Esophagus muscularis mucosa (tissue), 4 donors: ENCODE results near the gene IFIH1. TPM values are rescaled to one million over a fixed set of nuclear protein-coding genes. Genes with fewer than 3 reads are reported as not detected.

Experiments used
- DNase-seq: peaks from one replicate; pipeline ENCODE4 v3.0.0-alpha.2; 2017; ENCODE audit errors: extremely low spot score
- H3K27ac ChIP-seq, 4 donors: fragments of 200-600 bp; sonication (generic); replicated peaks in 1 of 4; 1 replicate in 3 of 4; 2 replicates in 1 of 4; pipeline ENCODE4 v1.5.1; 2016 to 2019; ENCODE audit warnings: mild to moderate bottlenecking in 1 of 4
- H3K27me3 ChIP-seq, 4 donors: fragments of 200-600 bp; sonication (generic); one replicate each; pipeline versions ENCODE4 v1.5.1 to v1.6.0; 2016 to 2019
- H3K36me3 ChIP-seq, 4 donors: fragments of 200-600 bp; sonication (generic); one replicate each; pipeline ENCODE4 v1.5.1; 2016 to 2019
- H3K4me1 ChIP-seq, 4 donors: fragments of 200-600 bp; sonication (generic); one replicate each; pipeline ENCODE4 v1.5.1; 2016 to 2019
- H3K4me3 ChIP-seq, 4 donors: fragments of 200-600 bp; sonication (generic); 1 replicate in 2 of 4; 2 replicates in 2 of 4; pipeline ENCODE4 v1.5.1; 2016 to 2019; ENCODE audit warnings: mild to moderate bottlenecking in 4 of 4, moderate library complexity in 1 of 4
- H3K9me3 ChIP-seq, 4 donors: fragments of 200-600 bp; sonication (generic); 1 replicate in 3 of 4; 2 replicates in 1 of 4; pipeline ENCODE4 v1.5.1; 2016 to 2019
- CTCF ChIP-seq, 3 experiments: fragments of 200-600 bp in 2 of 3; fragments of 450-650 bp in 1 of 3; sonication (generic) in 2 of 3; IDR thresholded peaks; one replicate each; pipeline ENCODE4 v1.5.1; 2017 to 2019; ENCODE audit warnings: antibody characterized with exemption in 3 of 3, mild to moderate bottlenecking in 2 of 3, moderate library complexity in 1 of 3
- EP300 ChIP-seq: sonication (generic); formaldehyde crosslinking; IDR thresholded peaks from one replicate; pipeline ENCODE4 v1.6.1; 2017; ENCODE audit warnings: antibody characterized with exemption
- POLR2A ChIP-seq: fragments of 450-650 bp; IDR thresholded peaks from one replicate; pipeline ENCODE4 v1.6.1; 2017; ENCODE audit warnings: antibody characterized with exemption, moderate library complexity, mild to moderate bottlenecking, low read depth
- POLR2AphosphoS5 ChIP-seq, 2 donors: sonication (generic); formaldehyde crosslinking; IDR thresholded peaks; one replicate each; pipeline ENCODE4 v1.6.1; 2017; ENCODE audit warnings: antibody characterized with exemption in 2 of 2
- WGBS: methylation state at CpG from one replicate; pipeline ENCODE4 v1.1.5; 2018; 5-methylcytosine and 5-hydroxymethylcytosine counted together
- intact Hi-C: fragments of 100-400 bp; cut with DNase I; formaldehyde crosslinking; loops from one replicate; pipeline ENCODE4 v1.15.1; 2023
- total RNA-seq, 4 donors: library from RNA; depleted of rRNA; stranded (reverse); fragments of >200 nt; gene quantifications; one replicate each; pipeline versions ENCODE4 v1.1.0 to v1.2.1, GENCODE V29; 2016

The IFIH1 gene
- total RNA-seq, 4 donors from 2014 or later: 8.6 to 12.9 (median 10.6) TPM

GRCh38 chr2:162295009-162295408, 23.5 kb downstream of the IFIH1 start:
- 97% methylated on average over 2 of the region's 2 CpGs for WGBS
- Histone ChIP-seq H3K4me1 (peaks cover 0 to 47% (median 25%) of the 10 kb centered on the region in 4 donors), H3K27me3 (no peaks in the 10 kb centered on the region), H3K36me3 (no peaks in the 10 kb centered on the region), H3K4me3 (no peak overlapping the region), H3K27ac (no peak overlapping the region), H3K9me3 (no peaks in the 10 kb centered on the region)
- no peak for DNase-seq
- intact Hi-C loops: loop anchor here (5.0 kb wide), 1 partner anchor 73 kb away; no protein-coding TSS in a partner anchor
- TF ChIP-seq EP300: no peak

GRCh38 chr2:162293122-162293786, 25.2 kb downstream of the IFIH1 start:
- no peaks in the 10 kb centered on the region for H3K9me3 ChIP-seq

GRCh38 chr2:162291748-162292147, 26.7 kb downstream of the IFIH1 start:
- H3K27me3 ChIP-seq: no peaks in the 10 kb centered on the region
- H3K4me1 ChIP-seq: peaks cover 0 to 27% (median 23%) of the 10 kb centered on the region in 4 donors
- 90% methylated on average over 3 of the region's 3 CpGs for WGBS
- no peak for DNase-seq
- peaks cover 0 to 12% (median 3%) of the 10 kb centered on the region in 4 donors for H3K36me3 ChIP-seq
- TF ChIP-seq CTCF (IDR thresholded peaks at IDR 0.05) (no peak), POLR2A (no peak), POLR2AphosphoS5 (IDR thresholded peaks at IDR 0.05) (no peak), EP300 (no peak)
- H3K4me3 ChIP-seq: no peak overlapping the region
- intact Hi-C loops: no loop called here
- H3K9me3 ChIP-seq: no peaks in the 10 kb centered on the region
- no peak overlapping the region for H3K27ac ChIP-seq

More at GRCh38 chr2:162293122-162293786, 25.2 kb downstream of the IFIH1 start:
- Histone ChIP-seq H3K36me3 (peaks cover 0 to 3% (median under 1%) of the 10 kb centered on the region in 4 donors), H3K27me3 (no peaks in the 10 kb centered on the region), H3K4me1 (peaks cover 0 to 40% (median 22%) of the 10 kb centered on the region in 4 donors), H3K4me3 (no peak overlapping the region), H3K27ac (peak overlapping the region in 1 of 4 donors; percentile 13)
- 21% methylated on average over 2 of the region's 2 CpGs for WGBS
- TF ChIP-seq CTCF (IDR thresholded peaks at IDR 0.05) (no peak), POLR2AphosphoS5 (IDR thresholded peaks at IDR 0.05) (peak in 1 of 2 donors; percentile 22)
- intact Hi-C loops: no loop called here
- no peak for DNase-seq

- TF ChIP-seq EP300: no peak
- Histone ChIP-seq H3K4me3 (no peak overlapping the region), H3K9me3 (no peaks in the 10 kb centered on the region), H3K36me3 (peaks cover 0 to 72% (median 27%) of the 10 kb centered on the region in 4 donors), H3K27me3 (no peaks in the 10 kb centered on the region), H3K27ac (peak overlapping the region in 2 of 4 donors; percentile 11 to 34), H3K4me1 (peaks cover 0 to 15% (median 5%) of the 10 kb centered on the region in 4 donors)
- intact Hi-C loops: no loop called here
- no peak for DNase-seq
- 48% methylated on average over 4 of the region's 4 CpGs for WGBS
These were observed 35.6 kb downstream of the IFIH1 start for GRCh38 chr2:162282765-162283425.

- H3K27ac ChIP-seq: no peak overlapping the region
- TF ChIP-seq EP300: no peak
- no peak for TF ChIP-seq POLR2A
- TF ChIP-seq POLR2AphosphoS5 (IDR thresholded peaks at IDR 0.05): no peak
- TF ChIP-seq CTCF (IDR thresholded peaks at IDR 0.05): no peak
- 97% methylated on average over 1 of the region's 1 CpG for WGBS
- no peak for DNase-seq
- H3K9me3 ChIP-seq: no peaks in the 10 kb centered on the region
- intact Hi-C loops: no loop called here
- no peak overlapping the region for H3K4me3 ChIP-seq
- peaks cover under 1 to 65% (median 32%) of the 10 kb centered on the region in 4 donors for H3K36me3 ChIP-seq
- peaks cover 0 to 15% (median 5%) of the 10 kb centered on the region in 4 donors for H3K4me1 ChIP-seq
- H3K27me3 ChIP-seq: no peaks in the 10 kb centered on the region
These were observed 37.8 kb downstream of the IFIH1 start for GRCh38 chr2:162280654-162281053.
